HEK293 (cell line): ENCODE measurements around the gene SCN4A.

ENCODE experiments used
- CTCF ChIP-seq: fragments of 450-650 bp; formaldehyde crosslinking; IDR thresholded peaks from 2 replicates; pipeline ENCODE4 v1.5.1; 2016; ENCODE audit warnings: missing biosample characterization, missing genetic modification characterization
- GLI4 ChIP-seq: fragments of 450-650 bp; formaldehyde crosslinking; IDR thresholded peaks from 2 replicates; pipeline ENCODE4 v1.5.1; 2016; ENCODE audit warnings: missing biosample characterization, missing genetic modification characterization
- PRDM1 ChIP-seq: fragments of 450-650 bp; formaldehyde crosslinking; IDR thresholded peaks from 2 replicates; pipeline ENCODE4; 2016; ENCODE audit warnings: missing biosample characterization, missing genetic modification characterization
- PRDM10 ChIP-seq: fragments of 450-650 bp; formaldehyde crosslinking; IDR thresholded peaks from 2 replicates; pipeline ENCODE4 v1.5.1; 2016; ENCODE audit warnings: missing biosample characterization, missing genetic modification characterization
- SETDB1 ChIP-seq: IDR thresholded peaks from one replicate; pipeline ENCODE4 v1.6.1; 2017; ENCODE audit warnings: mild to moderate bottlenecking, low read length, moderate library complexity, mixed read lengths; ENCODE audit not compliant: insufficient read length
- ZNF146 ChIP-seq: fragments of 450-650 bp; formaldehyde crosslinking; IDR thresholded peaks from 2 replicates; pipeline ENCODE4 v1.5.1; 2016; ENCODE audit warnings: missing biosample characterization, missing genetic modification characterization
- ZNF26 ChIP-seq: fragments of 450-650 bp; formaldehyde crosslinking; IDR thresholded peaks from 2 replicates; pipeline ENCODE4 v1.5.1; 2016; ENCODE audit warnings: missing biosample characterization, missing genetic modification characterization
- ZNF292 ChIP-seq: fragments of 450-650 bp; formaldehyde crosslinking; IDR thresholded peaks from 2 replicates; pipeline ENCODE4 v1.5.1; 2016; ENCODE audit warnings: low read depth, missing biosample characterization, missing genetic modification characterization, borderline replicate concordance
- ZNF501 ChIP-seq: fragments of 450-650 bp; formaldehyde crosslinking; IDR thresholded peaks from 2 replicates; pipeline ENCODE4 v1.5.1; 2016; ENCODE audit warnings: missing biosample characterization, missing genetic modification characterization

GRCh38 chr17:63996430-63997182 lies 23.9 kb upstream of the SCN4A start:
- TF ChIP-seq CTCF (no peak), ZNF146 (tag by site-specific recombination) (no peak), ZNF501 (tag by site-specific recombination) (no peak), PRDM1 (tag by site-specific recombination) (no peak), ZNF292 (tag by site-specific recombination) (no peak), GLI4 (tag by site-specific recombination) (no peak), PRDM10 (tag by site-specific recombination) (no peak), ZNF26 (tag by site-specific recombination) (no peak), SETDB1 (no peak)
